GM10266 (cell line): ENCODE results near the gene NTRK2.

Experiments used
- DNase-seq: peaks from one replicate; pipeline ENCODE4 v3.0.0; 2012; ENCODE audit errors: extremely low spot score
- TF ChIP-seq, protein P1 (sequence below): IDR thresholded peaks from 2 replicates; pipeline ENCODE4 v1.5.1; 2012; ENCODE audit warnings: mild to moderate bottlenecking, low read depth; ENCODE audit not compliant: control insufficient read depth, insufficient read depth; ENCODE audit errors: missing control alignments

Gene NTRK2

DNA sequence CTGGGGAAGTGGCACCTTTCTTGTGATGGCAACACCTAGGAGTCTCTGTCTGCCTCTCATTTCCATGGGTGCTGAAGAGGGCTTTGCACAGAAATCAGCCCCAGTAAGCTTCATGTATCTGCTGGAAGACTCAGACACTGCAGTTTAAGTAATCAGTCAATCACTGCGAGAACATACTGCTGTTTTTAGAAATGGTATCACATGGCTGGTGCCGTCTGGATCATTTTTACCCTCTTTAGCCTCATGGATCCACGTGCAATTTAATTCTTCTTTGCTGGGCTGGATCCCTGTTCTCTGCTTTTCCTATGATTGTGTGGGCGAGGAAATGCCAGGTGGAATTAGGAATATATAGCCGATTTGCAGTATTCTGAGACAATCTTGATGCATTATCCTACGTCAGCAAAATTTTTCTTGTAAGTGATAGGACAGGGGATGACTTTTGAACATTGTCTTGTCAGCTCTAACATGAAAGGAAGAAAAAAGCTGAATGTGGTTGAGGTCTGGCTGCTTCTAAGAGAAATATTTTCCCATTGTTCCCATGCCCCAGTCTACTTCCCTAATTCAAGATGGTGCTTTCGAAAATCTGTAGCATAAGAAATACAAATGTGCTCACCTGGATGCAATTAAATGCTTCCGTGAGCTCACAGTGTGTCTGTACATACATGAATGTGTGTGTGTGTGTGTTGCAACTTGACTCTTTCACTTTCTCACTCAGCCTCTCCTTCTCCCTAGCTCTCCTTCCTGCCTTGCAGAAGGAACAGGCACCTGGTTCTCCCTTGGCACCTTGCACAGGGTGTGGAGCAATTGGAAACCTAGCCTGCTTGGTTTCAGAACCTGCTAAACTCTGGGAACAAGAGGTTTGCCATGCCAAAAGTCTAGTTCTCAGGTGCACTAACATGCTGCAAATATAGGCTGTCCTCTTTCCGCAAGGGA is 281.6 kb downstream of the NTRK2 start:
- DNase-seq, result no peak

DNA sequence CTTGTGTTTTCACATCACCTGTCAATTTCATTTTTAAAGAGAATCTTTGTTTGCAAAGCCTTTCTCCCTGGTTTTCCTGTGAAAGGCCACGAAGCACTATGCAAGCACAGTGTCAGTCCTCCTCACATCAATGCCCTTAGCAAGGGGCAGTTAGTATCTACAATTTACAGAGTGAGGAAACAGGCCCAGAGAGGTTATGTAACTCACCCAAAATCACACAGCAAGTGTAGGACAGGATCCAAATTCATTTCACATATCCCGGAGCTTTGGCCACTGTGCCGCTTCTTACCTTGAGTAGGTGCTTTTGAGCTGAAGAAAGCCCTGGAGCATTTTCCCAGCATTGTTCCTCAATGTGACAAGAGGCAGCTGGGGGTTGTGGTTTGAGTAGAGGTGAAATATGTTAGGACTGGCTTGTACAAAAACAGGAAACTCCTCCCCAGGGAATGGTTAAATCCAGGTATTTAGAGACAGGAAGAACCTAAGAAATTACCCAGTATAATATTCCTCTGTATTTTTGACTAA is 283.8 kb downstream of the NTRK2 start:
- TF ChIP-seq, protein P1, sequence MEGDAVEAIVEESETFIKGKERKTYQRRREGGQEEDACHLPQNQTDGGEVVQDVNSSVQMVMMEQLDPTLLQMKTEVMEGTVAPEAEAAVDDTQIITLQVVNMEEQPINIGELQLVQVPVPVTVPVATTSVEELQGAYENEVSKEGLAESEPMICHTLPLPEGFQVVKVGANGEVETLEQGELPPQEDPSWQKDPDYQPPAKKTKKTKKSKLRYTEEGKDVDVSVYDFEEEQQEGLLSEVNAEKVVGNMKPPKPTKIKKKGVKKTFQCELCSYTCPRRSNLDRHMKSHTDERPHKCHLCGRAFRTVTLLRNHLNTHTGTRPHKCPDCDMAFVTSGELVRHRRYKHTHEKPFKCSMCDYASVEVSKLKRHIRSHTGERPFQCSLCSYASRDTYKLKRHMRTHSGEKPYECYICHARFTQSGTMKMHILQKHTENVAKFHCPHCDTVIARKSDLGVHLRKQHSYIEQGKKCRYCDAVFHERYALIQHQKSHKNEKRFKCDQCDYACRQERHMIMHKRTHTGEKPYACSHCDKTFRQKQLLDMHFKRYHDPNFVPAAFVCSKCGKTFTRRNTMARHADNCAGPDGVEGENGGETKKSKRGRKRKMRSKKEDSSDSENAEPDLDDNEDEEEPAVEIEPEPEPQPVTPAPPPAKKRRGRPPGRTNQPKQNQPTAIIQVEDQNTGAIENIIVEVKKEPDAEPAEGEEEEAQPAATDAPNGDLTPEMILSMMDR, result no peak

More for the DNA sequence above, 281.6 kb downstream of the NTRK2 start:
- TF ChIP-seq, protein P1, result no peak

DNA sequence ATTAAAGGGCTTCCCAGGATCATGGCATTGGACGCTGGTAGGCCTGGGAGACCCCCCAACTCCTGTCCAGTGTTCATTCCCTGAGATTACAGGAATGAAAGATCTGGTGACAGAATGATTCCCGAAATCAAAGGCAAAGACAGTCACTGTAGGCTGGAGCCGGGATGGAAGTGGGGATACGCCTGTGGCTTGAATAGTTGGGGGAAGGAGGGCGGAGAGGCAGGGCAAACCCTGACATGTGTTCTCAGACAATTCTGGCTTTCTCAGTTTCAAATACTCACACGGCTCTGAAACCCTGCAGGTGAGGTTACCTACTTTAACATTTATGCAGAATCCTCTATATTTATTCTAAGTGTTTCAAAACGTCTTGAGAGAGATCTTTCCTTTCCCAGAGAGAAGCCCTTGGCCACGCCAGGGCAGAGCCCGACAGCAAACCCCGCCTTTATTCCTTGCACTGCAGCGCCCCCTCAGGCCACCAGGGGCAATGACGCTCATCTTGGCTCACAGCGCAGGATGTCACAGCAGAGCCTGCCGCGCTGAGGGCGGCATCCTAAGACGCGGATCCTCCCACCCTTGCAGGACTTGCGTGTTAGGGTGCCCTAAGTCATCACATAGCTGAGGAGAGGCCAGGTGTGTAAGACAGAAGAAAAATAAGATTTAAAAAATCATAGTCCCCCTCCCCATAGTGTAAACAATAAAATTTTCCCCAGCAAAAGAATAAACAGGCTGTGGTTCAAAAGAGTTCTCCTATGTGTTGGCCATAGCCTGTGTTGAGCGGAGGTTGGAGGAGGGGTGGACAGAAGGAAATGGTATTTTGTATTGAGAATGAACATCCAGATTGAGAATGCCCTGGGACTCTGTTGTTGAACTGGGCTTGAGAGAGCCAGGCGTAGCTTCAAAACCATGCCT is 284.5 kb downstream of the NTRK2 start:
- TF ChIP-seq, protein P1, result peak; percentile 95
- peak; percentile 76 for DNase-seq

More for the DNA sequence above, 283.8 kb downstream of the NTRK2 start:
- DNase-seq, result no peak

DNA sequence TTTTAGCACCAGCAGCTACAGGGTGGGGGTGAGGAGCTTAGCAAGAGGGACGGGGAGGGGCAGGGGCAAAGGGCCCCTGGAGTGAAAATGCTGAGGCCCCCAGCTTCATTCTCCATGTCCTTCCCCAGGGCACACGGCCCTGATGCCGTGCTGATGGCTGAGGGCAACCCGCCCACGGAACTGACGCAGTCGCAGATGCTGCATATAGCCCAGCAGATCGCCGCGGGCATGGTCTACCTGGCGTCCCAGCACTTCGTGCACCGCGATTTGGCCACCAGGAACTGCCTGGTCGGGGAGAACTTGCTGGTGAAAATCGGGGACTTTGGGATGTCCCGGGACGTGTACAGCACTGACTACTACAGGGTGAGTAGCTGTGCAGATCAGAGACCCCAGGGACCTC is 285.6 kb downstream of the NTRK2 start:
- no peak for DNase-seq
- TF ChIP-seq, protein P1, result no peak

DNA sequence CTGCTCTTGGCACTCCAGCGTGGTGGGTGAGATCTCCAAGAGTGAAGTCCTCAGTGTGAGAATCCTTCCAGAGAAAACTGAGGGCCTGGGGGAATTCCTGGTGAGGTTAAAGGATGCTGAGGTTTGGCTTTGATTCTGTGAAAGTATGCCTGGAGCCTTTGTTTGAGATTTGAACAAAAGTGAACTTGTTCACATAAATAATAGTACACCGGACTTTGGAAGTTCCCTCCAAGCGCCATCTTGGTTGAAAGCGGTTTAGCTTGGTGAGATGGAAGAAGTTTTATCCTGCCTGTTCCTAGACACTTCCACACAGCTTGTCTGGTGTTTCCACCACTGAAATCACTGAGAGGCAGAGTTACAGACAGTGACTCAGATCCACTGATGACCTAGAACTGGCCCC is 286.4 kb downstream of the NTRK2 start:
- TF ChIP-seq, protein P1, result no peak
- DNase-seq, result no peak

DNA sequence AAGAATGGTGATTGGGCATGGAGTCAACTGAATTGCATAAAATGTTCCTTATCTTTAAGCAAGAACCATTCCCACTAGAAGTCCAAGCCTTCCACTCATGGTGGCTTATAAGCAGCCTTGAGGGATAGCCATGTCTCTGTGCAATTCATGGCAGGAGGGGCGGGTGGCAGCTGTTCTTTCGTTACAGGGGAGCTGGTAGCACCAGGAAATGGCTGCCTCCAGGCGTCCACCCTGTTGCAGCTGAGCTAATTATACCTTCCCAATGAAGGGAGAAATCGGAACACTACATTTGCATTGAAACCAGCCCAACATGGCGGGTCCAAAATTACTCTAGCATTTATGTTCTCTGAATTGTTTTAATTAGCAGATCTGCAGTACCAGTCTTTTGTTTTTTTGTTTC is 289.8 kb downstream of the NTRK2 start:
- DNase-seq, result no peak
- TF ChIP-seq, protein P1, result no peak
